ENCODE data around the gene LPP.

Gene LPP

DNA sequence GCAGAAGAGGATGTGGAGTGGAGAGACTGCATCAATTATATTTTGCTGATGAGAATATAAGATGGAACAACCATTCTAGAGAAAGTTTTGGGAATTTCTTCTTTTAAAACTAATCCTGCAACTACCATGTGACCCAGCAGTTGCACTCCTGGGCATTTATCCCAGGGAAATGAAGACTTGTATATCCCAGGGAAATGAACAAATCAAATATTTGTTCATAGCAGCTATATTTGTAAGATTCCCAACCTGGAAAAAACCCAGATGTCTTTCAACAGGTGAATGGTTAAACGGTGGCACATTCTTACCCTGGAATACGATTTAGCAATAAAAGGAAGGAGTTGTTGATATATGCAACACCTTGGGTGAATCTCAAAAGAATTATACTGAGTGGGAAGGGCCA, 632.5 kb downstream of the LPP start:
- DNase-seq = no peak

DNA sequence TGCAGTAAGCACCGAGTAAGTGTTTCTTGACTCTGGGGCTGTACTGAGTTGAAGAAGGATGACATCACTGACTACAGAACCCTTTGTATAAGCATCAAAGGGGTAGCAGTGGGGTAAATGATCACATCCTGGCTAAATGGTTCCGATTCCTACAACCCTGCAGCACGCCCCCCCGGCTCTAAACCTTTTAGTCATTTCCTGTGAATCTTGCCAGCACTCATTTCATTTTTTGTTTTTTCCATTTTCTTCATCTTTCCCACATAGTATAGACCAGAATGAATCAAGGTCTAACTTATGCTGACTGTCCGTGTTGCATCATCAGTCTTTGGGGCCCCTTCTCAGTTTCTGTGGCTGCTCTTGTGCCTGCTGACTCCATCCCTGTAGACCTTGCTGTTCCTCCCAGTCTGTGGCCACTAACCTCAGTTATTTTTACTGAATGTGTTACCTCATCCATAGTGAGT, 634.7 kb downstream of the LPP start:
- DNase-seq = no peak

DNA sequence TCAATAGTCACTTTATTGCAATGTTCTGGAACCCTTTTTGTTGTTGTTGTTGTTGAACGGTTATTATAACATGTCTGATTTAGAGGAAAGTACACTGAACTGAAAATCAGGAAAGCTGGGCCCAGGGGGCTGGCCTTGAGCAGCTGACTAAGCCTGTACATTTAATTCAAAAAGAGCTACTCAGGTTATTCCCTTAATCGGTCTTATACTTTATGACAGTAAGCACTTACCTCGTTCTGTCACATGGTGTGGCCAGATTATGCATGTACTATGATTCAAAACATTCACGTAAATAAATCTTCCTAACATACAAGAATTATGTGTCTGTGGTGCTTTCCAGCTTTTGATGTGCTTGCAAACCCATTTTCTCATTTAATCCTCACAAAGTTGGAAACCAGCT, 635.3 kb downstream of the LPP start:
- DNase-seq = no peak

DNA sequence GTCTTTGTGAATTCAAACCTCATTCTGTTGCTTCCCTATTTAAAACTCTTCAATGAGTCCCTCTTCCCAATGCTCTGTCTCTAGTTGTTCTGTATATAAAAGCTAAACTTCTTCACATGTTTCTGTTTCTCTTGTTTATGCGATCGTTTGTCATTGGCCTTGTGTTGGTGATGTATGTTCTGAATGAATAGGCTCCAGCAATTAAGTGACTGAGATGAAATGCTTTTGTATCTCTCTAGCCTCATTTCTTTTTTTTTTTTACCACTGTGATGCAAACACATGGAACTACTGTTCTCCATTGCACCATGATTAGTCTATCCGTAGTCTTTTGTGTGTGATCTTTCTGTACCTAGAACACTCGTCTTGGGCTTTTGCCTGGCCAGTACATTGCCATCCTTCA, 637.4 kb downstream of the LPP start:
- DNase-seq = no peak

DNA sequence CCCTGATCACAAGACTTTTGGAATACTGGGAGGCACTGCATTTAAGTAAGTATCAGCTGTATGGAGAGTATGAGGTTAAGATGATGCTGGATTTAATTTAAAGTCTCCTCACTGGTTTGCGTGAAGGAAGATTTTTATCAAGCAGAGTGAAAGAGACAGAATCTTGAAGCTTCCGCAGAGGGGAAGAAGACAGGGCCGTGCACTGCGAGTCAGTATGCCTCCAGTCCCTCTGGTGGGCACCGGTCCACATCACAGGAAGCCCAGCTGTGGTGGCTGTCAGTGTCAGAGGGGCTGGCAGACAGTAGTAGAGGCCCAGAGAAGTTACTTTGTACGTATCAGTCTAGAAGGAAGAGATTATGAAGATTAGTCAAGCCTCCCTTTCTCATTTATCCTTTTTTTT, 638.8 kb downstream of the LPP start:
- no peak for DNase-seq

DNA sequence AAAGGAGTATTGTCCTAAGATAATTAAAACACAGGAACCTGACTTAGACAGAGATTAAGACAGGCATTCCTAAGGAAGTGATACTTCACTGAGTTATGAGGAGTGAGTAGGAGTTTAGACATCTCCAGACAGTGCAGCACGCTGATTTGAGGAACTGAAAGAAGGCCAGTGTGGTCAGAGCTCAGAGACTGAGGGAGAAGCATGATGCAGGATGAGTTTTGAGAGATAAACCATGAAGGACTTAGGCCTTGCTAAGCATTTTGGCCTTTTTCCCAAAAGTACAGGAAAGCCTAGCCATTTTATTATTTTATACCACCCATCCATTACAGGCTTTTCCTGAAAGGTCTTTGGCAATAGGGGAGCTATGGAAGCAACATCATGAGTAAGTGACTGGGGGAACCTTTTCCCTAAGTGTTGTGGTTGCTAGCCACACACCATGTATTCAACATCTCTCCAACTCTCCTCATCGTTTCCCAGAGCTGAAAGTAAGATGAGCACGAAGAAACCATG, 642.2 kb downstream of the LPP start:
- no peak for DNase-seq

DNA sequence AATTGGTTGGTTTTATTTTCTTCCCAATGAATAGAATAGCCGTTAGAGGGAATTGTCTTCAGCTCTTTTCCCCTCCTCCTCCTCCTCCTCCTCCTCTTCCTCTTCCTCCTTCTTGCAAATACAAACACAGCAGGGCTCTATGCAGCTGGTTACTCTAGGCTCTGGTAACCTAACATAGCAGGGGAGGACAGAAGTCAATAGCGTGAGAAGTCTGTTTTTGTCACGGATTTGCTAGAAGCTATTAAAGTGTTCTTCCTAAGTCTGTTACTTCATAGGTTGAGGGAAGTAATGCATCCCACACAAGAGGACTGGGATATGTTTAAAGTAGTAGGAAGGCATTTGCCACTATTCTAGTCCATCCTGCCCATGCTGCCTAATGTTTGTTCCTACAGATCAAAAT, 643.1 kb downstream of the LPP start:
- DNase-seq = no peak

DNA sequence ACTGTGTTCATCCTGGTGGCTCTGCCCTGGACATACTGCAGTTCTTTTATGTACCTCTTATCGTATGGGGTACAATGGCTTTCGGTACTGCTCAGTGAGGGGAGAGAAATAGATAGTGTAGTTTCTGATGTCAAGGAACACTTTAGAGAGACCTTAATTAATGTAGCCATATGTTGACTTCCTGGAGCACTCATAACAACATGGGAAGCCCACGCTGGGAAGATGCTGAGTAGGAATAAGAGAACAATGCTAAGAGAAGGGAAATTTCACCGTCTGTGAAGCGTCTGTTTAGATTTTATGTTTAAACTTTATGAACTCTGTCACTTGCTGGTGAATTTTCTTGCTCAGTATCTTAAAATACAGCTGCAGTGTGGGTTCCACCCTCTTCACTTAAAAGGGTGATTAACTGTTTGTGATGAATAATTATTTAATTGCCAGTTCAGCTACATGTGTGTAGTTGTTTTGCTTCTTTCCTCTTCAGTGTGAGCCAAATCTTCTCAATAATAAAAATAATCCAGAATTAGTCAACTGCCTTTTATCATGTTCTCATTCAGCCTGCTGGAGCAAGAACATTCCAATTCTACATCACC, 644.7 kb downstream of the LPP start:
- no peak for DNase-seq

DNA sequence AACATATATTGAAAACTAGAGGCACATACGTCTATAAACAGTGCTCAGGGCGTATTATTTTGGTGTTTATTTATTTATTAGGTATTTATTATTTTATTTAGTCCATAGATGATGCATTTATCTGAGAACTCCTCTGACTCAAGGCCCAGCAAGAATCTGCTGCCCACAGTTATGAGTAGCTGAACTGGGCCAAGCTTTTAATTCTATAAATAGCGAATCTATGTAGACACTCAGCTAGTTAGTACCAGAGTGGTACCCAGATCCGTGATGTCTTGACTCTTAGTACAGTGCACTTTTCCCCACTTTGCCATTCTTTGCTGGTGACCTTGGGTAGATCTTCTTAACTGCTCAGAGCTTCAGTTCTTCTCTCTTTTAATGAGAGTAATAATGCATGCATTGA, 647.4 kb downstream of the LPP start:
- no peak for DNase-seq

DNA sequence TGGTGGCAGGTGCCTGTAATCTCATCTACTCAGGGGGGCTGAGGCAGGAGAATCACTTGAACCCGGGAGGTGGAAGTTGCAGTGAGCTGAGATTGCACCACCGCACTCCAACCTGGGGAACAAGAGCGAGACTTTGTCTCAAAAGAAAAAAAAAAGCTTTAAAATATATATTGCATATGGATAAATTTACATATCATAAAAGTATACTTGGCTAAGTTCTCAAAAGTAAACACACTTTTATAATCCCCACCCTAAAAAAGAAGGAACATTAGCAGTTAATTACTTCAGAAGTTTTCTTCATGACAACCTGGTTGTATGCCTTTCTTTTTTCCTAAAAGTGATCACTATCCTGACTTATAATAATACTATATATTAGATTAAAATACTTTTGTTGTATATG, 648.7 kb downstream of the LPP start:
- DNase-seq = no peak

DNA sequence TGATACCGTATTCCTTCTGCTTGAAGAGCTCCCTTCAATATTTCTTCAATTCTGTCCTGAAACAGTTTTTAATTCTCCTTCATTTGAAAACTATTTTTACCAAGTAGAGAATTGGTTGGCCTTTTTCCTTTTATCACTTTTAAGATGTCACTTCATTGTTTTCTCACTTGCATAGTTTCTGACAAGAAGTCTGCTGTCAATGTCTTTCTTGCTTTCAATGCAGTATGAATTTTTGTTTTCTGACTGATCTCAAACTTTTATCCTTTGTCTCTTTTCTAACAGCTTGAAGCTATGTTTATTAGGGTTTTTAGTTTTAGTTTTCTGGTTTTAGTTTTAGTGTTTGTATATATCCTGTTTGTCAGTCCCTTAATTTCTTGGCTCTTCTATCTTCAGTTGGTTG, 653.0 kb downstream of the LPP start:
- DNase-seq = no peak

DNA sequence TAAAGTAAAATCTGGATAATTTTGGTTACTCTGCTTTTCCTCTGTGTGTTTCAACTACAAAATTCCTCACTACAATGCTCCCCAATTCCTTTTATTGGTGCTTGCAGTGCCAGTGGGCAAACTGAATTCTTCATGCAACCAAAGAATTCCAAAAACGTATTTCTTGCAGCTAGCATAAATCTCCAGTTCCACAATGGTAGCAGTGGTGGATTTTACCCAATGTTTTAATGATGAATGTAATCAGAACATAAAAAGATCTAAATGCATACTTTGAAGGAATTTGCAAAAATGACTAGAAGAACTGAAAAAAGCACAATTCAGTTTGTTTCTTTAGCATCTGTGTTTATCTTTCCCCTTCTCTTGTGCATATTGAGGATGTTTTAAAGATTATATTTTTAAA, 658.2 kb downstream of the LPP start:
- no peak for DNase-seq

DNA sequence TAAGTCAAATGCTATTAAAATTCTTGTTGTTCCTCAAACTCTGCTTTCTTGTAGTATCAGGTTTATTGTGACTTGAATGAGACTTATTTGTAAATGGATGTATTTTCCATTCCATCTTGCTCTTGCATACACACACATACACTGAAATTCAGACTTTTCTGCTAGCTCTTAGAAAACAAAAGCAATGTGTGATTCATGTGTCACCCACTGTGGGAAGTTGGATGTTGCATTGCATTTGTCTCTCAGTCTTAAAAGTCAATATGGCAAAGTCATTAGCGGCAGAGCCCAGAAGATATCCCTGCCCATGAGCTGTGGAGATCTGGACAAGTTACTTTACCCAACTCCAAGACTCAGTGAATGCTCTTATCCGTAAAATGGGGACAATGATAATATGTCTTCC, 660.6 kb downstream of the LPP start:
- no peak for DNase-seq

DNA sequence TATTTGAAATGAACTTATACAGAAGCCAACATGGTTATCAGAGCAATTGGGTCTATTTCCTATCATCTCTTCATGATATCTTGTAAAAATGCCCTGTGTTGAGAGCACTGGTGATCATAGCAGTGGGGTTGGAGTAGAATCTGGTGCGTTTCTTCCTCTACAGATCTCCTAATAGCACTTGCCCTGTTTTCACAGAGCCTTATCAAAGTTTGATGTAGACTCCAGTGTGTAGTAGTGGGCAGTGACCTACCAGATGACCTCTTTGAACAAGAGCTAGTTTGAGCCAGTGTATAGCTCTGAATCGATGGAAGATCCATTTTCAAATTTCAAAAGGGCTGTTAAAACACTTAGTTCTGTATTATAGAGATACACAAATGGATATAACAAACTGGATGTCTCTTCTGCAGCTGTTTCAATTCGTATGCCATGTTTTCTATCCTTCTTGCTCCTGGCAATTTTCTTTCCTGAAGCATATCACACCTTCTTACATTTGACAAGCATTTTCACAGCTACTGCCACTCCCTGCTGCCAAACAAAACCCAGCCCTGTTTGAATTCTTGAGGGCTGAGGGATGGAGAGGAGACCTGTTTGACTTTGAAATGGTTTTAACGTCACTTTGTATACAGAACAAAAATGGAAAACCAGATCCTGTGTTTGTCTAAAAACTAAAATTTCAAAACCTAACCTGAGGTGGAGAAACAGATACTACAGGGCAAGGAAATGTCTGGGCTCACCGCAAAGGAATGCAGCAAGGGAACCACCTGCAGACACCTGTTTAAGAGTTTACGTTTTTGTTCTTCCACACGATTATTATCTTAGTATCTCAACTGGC, 663.4 kb downstream of the LPP start:
- no peak for DNase-seq

DNA sequence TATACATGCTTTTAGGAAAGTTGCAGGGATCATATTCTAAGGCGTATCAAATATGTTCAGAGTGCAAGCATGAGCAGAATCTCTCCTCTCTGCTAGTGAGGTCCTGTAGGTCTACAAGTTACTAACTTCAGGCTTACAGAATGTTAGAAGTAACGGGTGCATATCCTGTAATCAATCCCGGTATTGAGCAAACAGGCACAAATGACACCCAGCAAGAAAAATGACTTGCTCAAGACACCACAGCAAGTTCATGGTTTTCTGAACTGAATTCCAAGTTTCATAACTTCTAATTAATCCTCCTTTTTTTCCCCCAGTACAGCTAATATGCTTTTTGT, 663.9 kb downstream of the LPP start:
- no peak for DNase-seq

DNA sequence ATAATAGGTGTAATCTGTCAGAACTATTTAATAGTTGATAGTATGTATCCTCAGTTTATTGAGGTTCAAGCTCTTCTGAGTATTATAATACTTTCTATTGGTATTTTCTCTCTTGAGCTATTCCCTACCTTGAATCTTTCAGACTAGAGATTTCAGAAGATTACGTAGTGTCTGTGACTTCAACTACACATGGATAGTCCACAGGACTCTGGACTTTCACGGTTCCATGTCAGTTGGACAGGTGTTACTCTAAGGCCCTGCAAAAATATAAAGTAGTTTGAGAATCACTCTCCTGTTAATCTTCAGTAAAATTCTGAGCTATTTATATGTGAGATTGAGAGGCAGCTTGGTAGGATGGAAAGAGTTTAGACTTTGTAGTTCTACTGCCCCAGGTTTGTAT, 664.3 kb downstream of the LPP start:
- no peak for DNase-seq

DNA sequence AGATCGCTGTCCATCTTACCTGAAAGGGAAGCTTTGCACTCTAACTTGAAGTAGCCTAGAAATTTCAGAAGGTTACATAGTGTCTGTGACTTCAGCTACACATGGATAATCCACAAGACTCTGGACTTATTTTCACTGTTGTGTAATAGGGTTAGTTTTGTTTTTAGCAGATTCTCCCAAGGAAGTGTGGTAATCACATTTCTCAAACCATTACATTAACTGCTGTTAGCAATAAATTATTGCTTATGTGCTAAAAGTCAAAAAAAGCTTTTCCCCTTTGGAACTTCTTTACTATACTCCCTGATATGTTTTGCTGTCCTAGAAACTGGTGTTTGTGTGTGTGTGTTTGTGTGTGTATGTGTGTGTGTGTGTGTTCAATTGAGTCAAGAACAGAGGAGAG, 666.0 kb downstream of the LPP start:
- no peak for DNase-seq

DNA sequence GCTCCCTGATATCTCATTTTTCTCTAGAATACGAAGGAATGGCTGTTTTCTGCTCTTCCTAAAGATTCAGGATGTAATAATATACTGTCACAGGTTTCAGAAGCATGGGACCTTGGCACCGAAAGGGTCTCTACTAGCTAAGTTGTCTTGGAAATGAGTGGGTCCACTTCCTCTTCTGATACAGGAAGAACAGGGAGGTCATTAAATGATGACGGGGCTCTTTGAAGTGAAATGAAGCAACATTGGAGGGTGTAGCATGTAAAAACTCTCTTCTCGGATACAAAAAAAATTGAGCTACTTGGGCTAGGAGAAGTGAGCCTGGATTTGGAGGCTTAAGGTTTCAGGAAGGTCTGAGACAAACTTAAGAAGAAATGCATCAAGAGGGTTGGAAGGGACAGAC, 668.0 kb downstream of the LPP start:
- no peak for DNase-seq

DNA sequence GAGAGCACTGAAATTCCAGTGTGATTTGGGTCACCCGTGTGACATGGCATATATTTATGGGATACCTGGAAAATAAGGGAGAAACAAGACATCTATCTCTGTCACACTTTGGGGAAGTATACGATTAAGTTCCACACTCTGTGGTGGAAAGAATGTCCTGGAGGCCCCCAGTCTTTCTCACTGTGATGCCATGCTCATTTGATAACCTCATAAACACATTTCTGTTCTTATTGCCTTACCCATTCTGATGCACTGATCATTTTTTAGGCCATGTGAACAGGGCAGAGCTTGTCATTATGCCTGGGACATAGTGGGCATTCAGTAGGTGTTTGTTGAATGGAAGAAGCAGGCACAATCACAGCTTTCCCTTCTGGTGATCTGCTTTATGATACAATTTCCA, 668.5 kb downstream of the LPP start:
- DNase-seq = no peak

DNA sequence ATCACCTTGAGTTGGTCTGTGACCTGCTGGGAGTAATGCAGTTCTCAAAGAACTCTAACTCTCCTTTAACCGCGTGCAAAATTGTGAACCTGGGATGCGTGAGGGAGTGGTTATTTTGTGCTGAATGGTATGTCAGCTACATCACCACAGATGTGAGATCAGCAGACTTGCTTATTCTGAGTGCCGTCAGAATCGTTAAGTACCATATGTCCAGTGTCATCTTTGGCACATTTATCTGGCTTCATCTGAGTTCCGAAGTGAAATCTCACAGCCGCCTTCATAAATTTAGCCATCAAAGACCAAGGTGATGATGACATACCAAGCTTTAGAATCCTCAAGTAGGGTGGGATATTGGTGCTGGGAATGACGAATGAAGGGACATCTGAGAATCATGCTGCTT, 670.6 kb downstream of the LPP start:
- no peak for DNase-seq

DNA sequence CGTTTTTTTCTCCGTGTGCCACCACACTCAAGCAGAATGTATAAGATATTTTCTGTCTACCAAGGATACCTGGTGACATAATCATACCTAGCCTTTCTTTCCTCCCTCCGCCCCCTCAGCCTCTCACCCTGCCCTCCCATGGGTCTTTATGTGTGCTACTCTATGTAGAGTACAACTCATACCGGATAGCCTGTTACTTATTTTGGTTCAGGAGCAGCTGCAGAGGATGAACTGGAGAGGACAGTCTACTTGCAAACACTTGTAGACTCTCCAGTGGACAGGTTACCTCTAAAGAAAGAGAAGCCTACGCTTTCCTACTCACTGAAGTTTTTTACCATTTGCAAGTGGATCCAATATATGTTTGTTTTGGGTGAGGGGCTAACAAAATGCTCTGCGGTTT, 671.9 kb downstream of the LPP start:
- no peak for DNase-seq

DNA sequence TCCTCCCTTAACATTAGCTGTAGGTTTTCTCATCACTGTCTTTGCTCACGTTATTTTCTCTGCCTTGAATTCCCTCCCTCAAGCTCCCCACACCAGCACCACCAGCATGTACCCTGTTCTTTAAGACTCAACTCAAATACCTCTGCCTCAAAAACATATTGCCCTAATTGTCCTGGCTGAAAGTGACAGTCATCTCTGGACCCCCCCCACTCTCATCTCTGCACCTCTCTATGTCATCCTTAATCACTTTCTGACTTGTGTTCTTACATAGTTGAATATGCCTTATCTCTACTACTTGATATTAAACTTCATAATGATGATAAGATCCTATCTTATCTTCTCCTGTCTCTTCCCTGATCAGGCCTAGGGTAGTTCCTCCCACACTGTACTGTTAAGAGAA, 672.6 kb downstream of the LPP start:
- no peak for DNase-seq

DNA sequence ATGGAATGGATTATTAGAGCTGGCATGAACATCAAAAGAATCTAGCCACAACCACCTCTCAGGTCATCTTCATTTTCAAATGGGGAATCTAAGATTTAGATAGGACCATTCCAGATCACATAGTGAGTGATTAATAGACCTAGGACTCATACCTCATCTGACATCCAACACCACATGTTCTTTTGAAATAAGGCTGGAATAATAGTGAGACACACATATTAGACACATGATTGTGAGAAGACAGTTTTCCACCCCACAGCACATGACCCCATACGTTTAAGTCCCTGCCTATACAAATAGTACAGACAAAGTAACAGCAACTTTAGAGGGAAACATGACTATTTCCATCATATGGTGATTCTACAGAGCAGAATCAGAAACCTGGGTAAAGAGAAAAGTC, 673.1 kb downstream of the LPP start:
- DNase-seq = no peak

DNA sequence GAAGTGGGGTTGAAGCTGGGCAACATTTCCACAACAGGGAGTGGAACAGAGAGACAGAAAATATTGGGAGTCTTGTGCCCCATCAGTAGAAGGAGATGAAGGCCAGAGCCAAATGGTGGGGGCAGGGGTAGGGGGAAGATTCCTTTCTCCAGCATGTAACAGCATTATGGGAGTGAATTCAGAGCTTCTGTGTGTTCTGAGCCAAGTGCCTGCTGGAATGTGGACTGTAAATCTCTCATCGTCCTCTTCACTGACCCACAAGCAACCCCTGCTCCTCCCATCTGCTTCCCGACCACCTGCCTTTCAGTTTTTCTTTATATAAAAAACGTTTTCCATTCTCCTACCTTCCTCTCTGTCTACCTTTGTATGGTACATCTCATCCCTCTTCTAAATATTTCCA, 673.6 kb downstream of the LPP start:
- DNase-seq = no peak

DNA sequence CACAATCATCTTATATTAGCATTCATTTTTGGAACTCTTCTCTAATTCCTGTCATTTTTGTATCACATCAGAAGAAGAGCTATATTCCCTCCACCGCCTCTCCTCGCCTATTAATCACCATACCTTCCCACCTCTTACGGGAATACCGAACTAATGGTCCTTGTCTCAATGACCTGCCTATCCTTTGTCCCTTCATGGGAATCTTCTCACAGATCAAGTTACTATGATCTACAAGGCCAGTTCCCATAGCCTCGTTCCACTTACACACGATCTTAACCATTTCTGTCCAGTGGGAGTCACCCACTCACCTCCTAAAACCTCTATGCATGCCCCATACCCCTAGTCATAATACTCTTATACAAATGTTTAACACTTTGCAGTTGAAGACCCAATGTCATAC, 675.2 kb downstream of the LPP start:
- DNase-seq = no peak
